Measurements from ENCODE around the gene CYP46A1. TPM values are rescaled to one million over a fixed set of nuclear protein-coding genes. Genes with fewer than 3 reads are reported as not detected.

The CYP46A1 gene
- polyA plus RNA-seq, 2 of the 4 experiments (the other 2 are of a cell fraction) = 0.06 to 0.13 TPM

DNA sequence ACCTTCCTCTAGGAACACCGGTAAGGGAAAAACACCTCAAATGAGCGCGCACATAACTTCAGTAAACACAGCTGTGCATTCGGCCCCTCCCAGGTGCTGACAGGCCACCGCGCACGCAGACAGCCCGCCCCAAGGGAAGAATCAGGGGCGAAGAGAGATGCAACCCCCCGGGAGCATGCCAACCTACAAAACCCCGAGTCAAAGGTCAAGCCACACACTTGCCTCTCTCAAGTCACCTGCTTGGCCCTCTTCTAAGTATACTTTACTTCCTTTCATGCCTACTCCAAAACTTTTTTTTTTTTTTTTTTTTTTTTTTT is 2.3 kb upstream of the CYP46A1 start (continued):
- TF ChIP-seq, protein P1, sequence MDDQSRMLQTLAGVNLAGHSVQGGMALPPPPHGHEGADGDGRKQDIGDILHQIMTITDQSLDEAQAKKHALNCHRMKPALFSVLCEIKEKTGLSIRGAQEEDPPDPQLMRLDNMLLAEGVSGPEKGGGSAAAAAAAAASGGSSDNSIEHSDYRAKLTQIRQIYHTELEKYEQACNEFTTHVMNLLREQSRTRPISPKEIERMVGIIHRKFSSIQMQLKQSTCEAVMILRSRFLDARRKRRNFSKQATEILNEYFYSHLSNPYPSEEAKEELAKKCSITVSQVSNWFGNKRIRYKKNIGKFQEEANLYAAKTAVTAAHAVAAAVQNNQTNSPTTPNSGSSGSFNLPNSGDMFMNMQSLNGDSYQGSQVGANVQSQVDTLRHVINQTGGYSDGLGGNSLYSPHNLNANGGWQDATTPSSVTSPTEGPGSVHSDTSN (IDR thresholded peaks at IDR 0.05) = no peak
- TF ChIP-seq EHF (CRISPR knock-in tag; IDR thresholded peaks at IDR 0.05) (no peak), FOSL2 (IDR thresholded peaks at IDR 0.05) (no peak), FOSL2 (CRISPR knock-in tag; IDR thresholded peaks at IDR 0.05) (no peak)

DNA sequence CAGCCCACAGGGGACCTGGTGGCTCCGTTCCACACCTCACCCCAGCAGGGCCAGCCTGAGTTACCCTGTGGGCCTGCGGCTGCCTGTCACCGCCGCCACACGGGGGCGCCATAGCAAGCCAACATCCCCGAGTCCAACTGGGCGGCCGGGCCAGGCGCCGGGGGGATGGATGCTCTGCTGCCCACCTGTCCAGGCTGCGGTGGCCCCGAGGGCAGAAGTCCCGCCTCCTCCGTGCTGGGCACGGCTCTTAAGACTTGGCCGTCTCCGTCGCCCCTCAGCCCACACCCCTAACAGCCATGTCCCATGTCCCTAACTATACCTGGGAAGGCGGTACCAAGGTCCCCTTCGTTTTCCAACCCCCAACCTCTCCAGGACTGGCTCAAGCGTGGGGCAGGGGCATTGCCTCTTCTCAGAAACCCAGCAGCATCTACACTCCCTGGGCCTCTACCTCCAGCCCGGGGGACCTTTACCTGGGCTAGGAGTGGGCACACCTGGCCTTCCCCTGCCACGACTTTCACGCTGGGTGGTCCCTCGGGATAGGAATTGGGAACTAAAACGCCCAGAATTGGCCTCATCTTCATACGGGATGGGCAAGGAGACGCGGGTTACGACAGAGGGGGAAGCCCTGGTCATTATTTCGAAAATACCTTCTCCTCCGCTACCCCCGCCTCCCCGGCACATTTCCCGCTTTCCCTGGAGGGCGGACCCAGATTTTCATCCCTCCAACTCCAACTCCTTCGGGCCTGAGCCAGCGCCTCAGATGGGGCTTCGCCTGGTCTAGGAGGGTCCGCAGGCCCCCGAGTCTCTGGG is 1.1 kb upstream of the CYP46A1 start:
- CTCF ChIA-PET = interaction anchor here (0.5 to 5.7 kb wide), 33 partner anchors 11 to 397 kb away, joined by 3 to 42 read pairs (median 4); no protein-coding TSS in a partner anchor
- H3K4me3 ChIP-seq = peak overlapping the region; percentile 68
- TF ChIP-seq RAD21 (conservative IDR thresholded peaks at IDR 0.05 in 1 of 2, IDR thresholded peaks at IDR 0.05 in 1 of 2) = peak; percentile 70 to 73
- TF ChIP-seq, protein P2, sequence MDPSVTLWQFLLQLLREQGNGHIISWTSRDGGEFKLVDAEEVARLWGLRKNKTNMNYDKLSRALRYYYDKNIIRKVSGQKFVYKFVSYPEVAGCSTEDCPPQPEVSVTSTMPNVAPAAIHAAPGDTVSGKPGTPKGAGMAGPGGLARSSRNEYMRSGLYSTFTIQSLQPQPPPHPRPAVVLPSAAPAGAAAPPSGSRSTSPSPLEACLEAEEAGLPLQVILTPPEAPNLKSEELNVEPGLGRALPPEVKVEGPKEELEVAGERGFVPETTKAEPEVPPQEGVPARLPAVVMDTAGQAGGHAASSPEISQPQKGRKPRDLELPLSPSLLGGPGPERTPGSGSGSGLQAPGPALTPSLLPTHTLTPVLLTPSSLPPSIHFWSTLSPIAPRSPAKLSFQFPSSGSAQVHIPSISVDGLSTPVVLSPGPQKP (IDR thresholded peaks at IDR 0.05; ENCODE audit: low read depth, low read length) = no peak
- no peak for TF ChIP-seq RNF2 (IDR thresholded peaks at IDR 0.05; ENCODE audit: borderline replicate concordance, low read depth)
- TF ChIP-seq, protein P3, sequence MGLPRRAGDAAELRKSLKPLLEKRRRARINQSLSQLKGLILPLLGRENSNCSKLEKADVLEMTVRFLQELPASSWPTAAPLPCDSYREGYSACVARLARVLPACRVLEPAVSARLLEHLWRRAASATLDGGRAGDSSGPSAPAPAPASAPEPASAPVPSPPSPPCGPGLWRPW (IDR thresholded peaks at IDR 0.05) = no peak
- no peak for TF ChIP-seq NPAS2 (CRISPR knock-in tag; IDR thresholded peaks at IDR 0.05; ENCODE audit: borderline replicate concordance)
- no peak for TF ChIP-seq TFCP2L1 (CRISPR knock-in tag; IDR thresholded peaks at IDR 0.05)
- 0 out of 2 replicates have a peak, but pooled peaks have one; percentile 68 for TF ChIP-seq TP53 (CRISPR knock-in tag; IDR thresholded peaks at IDR 0.05)
- peak; percentile 84 for TF ChIP-seq SMC3 (IDR thresholded peaks at IDR 0.05)
- TF ChIP-seq, protein P4, sequence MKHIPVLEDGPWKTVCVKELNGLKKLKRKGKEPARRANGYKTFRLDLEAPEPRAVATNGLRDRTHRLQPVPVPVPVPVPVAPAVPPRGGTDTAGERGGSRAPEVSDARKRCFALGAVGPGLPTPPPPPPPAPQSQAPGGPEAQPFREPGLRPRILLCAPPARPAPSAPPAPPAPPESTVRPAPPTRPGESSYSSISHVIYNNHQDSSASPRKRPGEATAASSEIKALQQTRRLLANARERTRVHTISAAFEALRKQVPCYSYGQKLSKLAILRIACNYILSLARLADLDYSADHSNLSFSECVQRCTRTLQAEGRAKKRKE (CRISPR knock-in tag; IDR thresholded peaks at IDR 0.05; ENCODE audit: low read depth) = no peak
- TF ChIP-seq KDM5A (IDR thresholded peaks at IDR 0.05) = no peak
- TF ChIP-seq POLR2A (IDR thresholded peaks at IDR 0.05; ENCODE audit: low read length) = peak; percentile 32; the same call in 1 of the 2 replicates
- TF ChIP-seq RFX5 (IDR thresholded peaks at IDR 0.05) = no peak
- TF ChIP-seq, protein P5, sequence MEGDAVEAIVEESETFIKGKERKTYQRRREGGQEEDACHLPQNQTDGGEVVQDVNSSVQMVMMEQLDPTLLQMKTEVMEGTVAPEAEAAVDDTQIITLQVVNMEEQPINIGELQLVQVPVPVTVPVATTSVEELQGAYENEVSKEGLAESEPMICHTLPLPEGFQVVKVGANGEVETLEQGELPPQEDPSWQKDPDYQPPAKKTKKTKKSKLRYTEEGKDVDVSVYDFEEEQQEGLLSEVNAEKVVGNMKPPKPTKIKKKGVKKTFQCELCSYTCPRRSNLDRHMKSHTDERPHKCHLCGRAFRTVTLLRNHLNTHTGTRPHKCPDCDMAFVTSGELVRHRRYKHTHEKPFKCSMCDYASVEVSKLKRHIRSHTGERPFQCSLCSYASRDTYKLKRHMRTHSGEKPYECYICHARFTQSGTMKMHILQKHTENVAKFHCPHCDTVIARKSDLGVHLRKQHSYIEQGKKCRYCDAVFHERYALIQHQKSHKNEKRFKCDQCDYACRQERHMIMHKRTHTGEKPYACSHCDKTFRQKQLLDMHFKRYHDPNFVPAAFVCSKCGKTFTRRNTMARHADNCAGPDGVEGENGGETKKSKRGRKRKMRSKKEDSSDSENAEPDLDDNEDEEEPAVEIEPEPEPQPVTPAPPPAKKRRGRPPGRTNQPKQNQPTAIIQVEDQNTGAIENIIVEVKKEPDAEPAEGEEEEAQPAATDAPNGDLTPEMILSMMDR (IDR thresholded peaks at IDR 0.05) = peak; percentile 94
- ATAC-seq (peak; percentile 72 to 86), DNase-seq (ENCODE audit: low read depth in 1 of 2, low spot score in 1 of 2) (peak; percentile 77 to 89), FAIRE-seq (no peak)
- H3K4me1 ChIP-seq = peaks cover 4% of the 10 kb centered on the region
- H3K9me3 ChIP-seq = peaks cover 9% of the 10 kb centered on the region; the same call in 2 of the 3 replicates
- H3K4me2 ChIP-seq = peak overlapping the region; percentile 99
- 1% methylated on average over 24 of the region's 42 CpGs for WGBS (ENCODE audit: missing lambda C conversion rate)
- peak overlapping the region; percentile 77 to 90 for H3K27ac ChIP-seq
- POLR2A ChIA-PET = interaction anchor here (1.0 kb wide), 2 partner anchors 202 kb away, joined by 3 to 6 read pairs; partner anchors contain the start of genes CCNK and SETD3

DNA sequence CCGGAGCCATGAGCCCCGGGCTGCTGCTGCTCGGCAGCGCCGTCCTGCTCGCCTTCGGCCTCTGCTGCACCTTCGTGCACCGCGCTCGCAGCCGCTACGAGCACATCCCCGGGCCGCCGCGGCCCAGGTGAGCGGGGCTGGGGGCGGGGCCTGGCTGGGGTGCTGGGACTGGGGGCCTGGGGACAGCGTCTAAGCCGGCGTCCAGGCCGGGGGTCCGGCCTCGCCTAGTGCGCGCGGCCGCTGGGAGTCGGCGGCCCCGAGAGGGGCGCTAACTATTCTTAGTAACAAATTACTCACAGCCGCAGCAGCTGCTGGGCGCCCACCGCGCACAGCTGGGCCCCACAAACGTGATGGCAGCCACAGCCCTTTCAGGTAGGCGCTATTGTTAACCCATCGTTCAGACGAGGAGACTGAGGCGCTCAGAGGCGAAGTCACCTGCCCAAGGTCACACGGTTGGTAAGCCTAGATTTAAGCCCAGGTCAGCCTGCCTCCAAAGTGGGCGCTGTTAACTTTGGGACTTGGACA is 374 bp downstream of the CYP46A1 start:
- Histone ChIP-seq H3K4me1 (peaks cover 4% of the 10 kb centered on the region), H3K9me3 (no peaks in the 10 kb centered on the region), H3K4me2 (peak overlapping the region; percentile 99), H3K27ac (peak overlapping the region; percentile 5 to 68; a peak in 3 of 6 replicates), H3K4me3 (peak overlapping the region; percentile 55)
- no peak for DNase-seq (ENCODE audit: low read depth in 1 of 2, low spot score in 1 of 2)
- CTCF ChIA-PET = interaction anchor here (0.6 to 5.7 kb wide), 12 partner anchors 12 to 229 kb away, joined by 3 to 36 read pairs (median 3); no protein-coding TSS in a partner anchor
- POLR2A ChIA-PET = interaction anchor here (0.7 to 1.3 kb wide), 6 partner anchors 13 to 204 kb away, joined by 3 to 6 read pairs (median 4); partner anchors contain the start of genes CCNK and SETD3
- no peak for FAIRE-seq
- ATAC-seq = peak in 1 of 2 experiments; percentile 41; a peak in 3 of 6 replicates
- no peak for TF ChIP-seq ZNF302 (CRISPR knock-in tag; IDR thresholded peaks at IDR 0.05)
- WGBS (ENCODE audit: missing lambda C conversion rate) = 37% methylated on average over 13 of the region's 45 CpGs
